ENCODE measurements around the gene POU2F1.

The POU2F1 gene

GRCh38 chr1:167462341-167462740 is 241.7 kb downstream of the POU2F1 start:
- DNase-seq (ENCODE audit: low read depth in 4 of 4, low spot score in 1 of 4) = no peak

GRCh38 chr1:167463080-167463479 is 242.4 kb downstream of the POU2F1 start:
- no peak for DNase-seq (ENCODE audit: low read depth in 4 of 4, low spot score in 1 of 4)

DNA sequence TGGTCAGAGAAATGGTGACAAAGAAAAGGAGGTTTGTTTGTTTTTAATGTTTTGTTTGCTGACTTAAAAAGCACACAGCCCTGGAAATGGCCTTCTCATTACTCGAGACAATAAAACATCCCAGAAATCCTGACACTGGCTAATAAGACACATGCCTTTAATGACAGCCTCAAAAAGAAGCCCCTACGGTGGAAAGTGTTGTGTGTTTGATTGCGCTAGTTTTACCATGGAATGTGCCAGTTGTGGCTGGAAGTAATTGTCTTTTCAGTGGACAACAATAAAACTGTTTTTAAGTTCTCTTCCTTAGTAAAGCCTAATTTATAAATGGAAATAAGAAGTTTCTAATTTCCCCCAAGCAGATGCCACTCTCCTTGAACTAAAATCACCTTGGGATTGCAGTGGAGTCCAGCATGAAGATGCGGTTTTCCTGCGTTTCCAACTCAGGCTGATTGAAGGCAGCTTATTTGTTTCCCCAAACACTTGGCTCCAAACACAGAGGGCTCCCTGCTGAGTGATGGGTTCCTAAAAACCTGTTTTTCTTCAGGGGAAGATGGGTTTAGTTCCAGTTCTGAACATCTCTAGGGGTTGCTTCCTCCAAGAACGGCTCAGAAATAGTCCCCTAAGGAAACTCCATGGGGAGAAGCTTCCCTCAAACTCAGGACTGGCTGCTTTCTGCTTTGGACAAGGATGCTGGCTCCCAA is 243.3 kb downstream of the POU2F1 start:
- no peak for DNase-seq (ENCODE audit: low read depth in 4 of 4, low spot score in 1 of 4)

GRCh38 chr1:167465018-167465417 is 244.3 kb downstream of the POU2F1 start:
- DNase-seq (ENCODE audit: low read depth in 4 of 4, low spot score in 1 of 4) = no peak

DNA sequence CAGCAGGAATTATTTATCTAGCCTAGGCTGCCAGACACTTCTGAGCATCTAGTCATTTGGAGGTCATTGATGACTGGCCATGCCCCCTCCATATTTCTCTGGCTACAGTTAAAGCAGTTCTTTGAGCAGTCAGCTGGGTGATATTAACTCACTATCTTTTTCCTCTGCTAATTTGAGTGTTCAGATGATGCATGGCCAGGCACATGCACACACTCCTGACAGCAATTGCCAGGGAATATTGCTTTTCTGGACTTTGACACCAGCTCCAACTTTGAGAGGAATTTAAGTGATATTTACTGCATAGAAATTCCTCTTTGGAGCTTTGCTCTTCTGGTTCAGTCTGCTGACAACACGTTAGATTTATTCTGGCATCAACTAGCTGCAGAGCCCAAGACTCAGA is 245.1 kb downstream of the POU2F1 start:
- no peak for DNase-seq (ENCODE audit: low read depth in 4 of 4, low spot score in 1 of 4)

GRCh38 chr1:167467126-167467710 is 246.5 kb downstream of the POU2F1 start:
- no peak for DNase-seq (ENCODE audit: low read depth in 4 of 4, low spot score in 1 of 4)

DNA sequence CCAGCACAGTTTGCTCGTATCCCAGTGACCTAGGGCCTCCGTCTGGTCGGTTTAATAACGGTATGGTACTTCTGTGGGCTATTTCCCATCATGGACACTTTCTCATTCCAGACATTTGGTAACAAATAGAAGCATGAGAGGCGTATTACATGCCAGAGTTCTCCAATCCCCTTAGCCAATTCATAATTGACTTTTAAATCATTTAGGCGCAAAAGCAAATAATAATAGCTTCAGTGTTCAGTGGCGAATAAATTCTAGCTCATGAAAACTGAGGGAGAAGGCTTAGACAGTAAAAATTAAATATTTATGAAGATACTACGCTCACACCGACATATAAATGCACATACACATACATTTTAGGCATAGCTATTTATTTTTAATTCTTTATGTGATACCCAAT is 247.1 kb downstream of the POU2F1 start:
- DNase-seq (ENCODE audit: low read depth in 4 of 4, low spot score in 1 of 4) = no peak

DNA sequence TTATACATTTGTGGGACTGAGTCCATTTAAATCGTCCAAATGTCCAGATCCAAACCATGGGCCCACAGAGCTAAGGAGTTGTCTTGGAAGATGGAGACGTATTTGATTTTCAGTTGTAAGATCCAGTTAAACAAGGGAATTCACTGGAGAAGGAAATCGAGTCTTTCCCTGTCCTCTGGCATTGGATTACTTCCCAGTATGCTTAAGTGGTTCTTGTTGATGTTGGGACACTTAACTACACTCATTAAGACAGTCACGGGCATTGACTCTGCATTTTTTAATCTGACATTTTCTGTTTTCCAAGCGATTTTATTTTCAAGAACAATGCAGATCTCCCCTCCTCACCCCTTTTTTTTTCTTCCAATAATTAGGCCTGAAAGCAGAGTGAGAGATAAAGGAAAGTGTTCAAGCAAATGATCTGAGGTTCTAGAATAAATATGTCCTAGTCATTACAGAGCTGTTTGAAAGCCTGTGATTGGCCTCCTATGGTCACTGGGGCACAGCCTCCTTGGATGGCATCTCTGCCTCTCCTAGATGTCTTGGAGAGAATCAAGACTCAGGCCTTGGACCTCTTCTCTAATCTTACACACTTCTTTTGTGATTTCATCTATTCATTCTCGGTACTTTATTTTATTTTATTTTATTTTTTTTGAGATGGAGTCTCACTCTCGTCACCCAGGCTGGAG is 248.7 kb downstream of the POU2F1 start:
- DNase-seq (ENCODE audit: low read depth in 4 of 4, low spot score in 1 of 4) = no peak

DNA sequence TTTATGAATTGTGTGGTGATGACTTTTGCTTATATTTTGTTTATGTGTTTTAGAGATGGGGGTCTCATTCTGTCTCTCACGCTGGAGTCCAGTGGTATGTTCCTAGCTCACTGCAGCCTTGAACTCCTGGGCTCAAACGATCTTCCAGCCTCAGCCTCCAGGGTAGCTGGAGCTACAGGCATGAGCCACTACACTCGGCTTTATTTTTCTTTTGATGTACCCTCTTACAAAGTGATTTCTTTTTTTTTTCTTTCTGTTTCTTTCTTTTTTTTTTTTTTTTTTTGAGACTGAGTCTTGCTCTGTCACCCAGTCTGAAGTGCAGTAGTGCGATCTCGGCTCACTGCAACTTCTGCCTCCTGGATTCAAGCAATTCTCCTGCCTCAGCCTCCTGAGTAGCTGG is 250.9 kb downstream of the POU2F1 start:
- no peak for DNase-seq (ENCODE audit: low read depth in 4 of 4, low spot score in 1 of 4)

GRCh38 chr1:167472752-167473521 is 252.3 kb downstream of the POU2F1 start:
- DNase-seq (ENCODE audit: low read depth in 4 of 4, low spot score in 1 of 4) = peak in 1 of 4 experiments; percentile 45

- DNase-seq (ENCODE audit: low read depth in 4 of 4, low spot score in 1 of 4) = no peak
These were observed 253.1 kb downstream of the POU2F1 start for GRCh38 chr1:167473761-167474160.

- DNase-seq (ENCODE audit: low read depth in 4 of 4, low spot score in 1 of 4) = no peak
These were observed 253.5 kb downstream of the POU2F1 start for GRCh38 chr1:167474191-167474641.

GRCh38 chr1:167476061-167476460 is 255.4 kb downstream of the POU2F1 start:
- no peak for DNase-seq (ENCODE audit: low read depth in 4 of 4, low spot score in 1 of 4)
